ENCODE results near the gene USH2A. TPM values are rescaled to one million over a fixed set of nuclear protein-coding genes. Genes with fewer than 3 reads are reported as not detected.
A peak's percentile ranks its signal among the peaks of the same experiment; 100 is the strongest.

Gene USH2A
- total RNA-seq, 1 donor from 2014 or later = 0.04 TPM

DNA sequence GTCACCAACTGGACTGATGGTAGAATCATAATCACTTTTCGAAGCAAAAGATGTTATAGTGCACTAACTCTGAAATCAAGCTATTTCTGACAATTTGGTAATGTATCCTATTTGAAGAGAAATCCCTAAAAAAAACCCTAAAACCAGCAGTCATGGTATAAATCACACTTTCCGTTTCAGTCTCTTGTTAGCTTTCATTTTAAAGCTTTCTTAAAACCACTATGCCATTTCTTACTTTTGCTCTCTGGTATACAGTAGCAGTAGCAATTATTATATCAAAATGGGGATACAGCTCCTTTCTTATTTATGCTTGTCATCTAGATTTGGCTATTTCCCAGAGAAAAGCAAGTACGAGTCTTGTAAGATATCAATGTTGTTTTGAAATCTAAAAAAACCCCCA, 532.8 kb downstream of the USH2A start:
- H3K4me3 ChIP-seq = no peak overlapping the region
- no peaks in the 10 kb centered on the region for H3K9me3 Mint-ChIP-seq
- H3K36me3 Mint-ChIP-seq = no peaks in the 10 kb centered on the region

GRCh38 chr1:215889871-215890270, 533.4 kb downstream of the USH2A start:
- no peak overlapping the region for H3K4me2 ChIP-seq
- no peaks in the 10 kb centered on the region for H4K20me1 ChIP-seq (ENCODE audit: low read depth)
- H3K79me2 ChIP-seq (ENCODE audit: low read depth) = no peaks in the 10 kb centered on the region
- Mint-ChIP-seq H3K36me3 (no peaks in the 10 kb centered on the region), H3K27ac (no peak overlapping the region), H3K4me1 (peaks cover 10% of the 10 kb centered on the region), H3K4me3 (no peak overlapping the region), H3K9me3 (no peaks in the 10 kb centered on the region), H3K27me3 (ENCODE audit: insufficient read depth, low read depth) (no peaks in the 10 kb centered on the region)
- no peak overlapping the region for H3K9ac ChIP-seq
- no peaks in the 10 kb centered on the region for H3K9me3 ChIP-seq (ENCODE audit: low read depth)
- H3K4me3 ChIP-seq = no peak overlapping the region
- DNase-seq (ENCODE audit: low spot score) = no peak
- H3K36me3 ChIP-seq = no peaks in the 10 kb centered on the region
- no peaks in the 10 kb centered on the region for H3K27me3 ChIP-seq
- no peak overlapping the region for H3K27ac ChIP-seq
- no peak overlapping the region for H2AFZ ChIP-seq (replicated peaks)
- H3K4me1 ChIP-seq = no peaks in the 10 kb centered on the region
- TF ChIP-seq CTCF (IDR thresholded peaks at IDR 0.05) (no peak), EZH2 (IDR thresholded peaks at IDR 0.05) (no peak), EZH2phosphoT487 (IDR thresholded peaks at IDR 0.05) (no peak)
- H3F3A ChIP-seq (ENCODE audit: low read depth) = no peaks in the 10 kb centered on the region

More for the DNA sequence above, 532.8 kb downstream of the USH2A start:
- Histone ChIP-seq H2AFZ (replicated peaks) (no peak overlapping the region), H3K36me3 (no peaks in the 10 kb centered on the region), H3K9me3 (ENCODE audit: low read depth) (no peaks in the 10 kb centered on the region), H3K9ac (no peak overlapping the region), H3K79me2 (ENCODE audit: low read depth) (no peaks in the 10 kb centered on the region), H3K4me2 (no peak overlapping the region), H3K4me1 (no peaks in the 10 kb centered on the region), H3K27me3 (no peaks in the 10 kb centered on the region), H4K20me1 (ENCODE audit: low read depth) (no peaks in the 10 kb centered on the region), H3K27ac (no peak overlapping the region), H3F3A (ENCODE audit: low read depth) (no peaks in the 10 kb centered on the region)
- DNase-seq (ENCODE audit: low spot score) = no peak
- Mint-ChIP-seq H3K4me1 (peaks cover 10% of the 10 kb centered on the region), H3K4me3 (no peak overlapping the region), H3K27me3 (ENCODE audit: insufficient read depth, low read depth) (no peaks in the 10 kb centered on the region), H3K27ac (no peak overlapping the region)
- no peak for TF ChIP-seq EZH2phosphoT487 (IDR thresholded peaks at IDR 0.05)
- no peak for TF ChIP-seq CTCF (IDR thresholded peaks at IDR 0.05)
- no peak for TF ChIP-seq EZH2 (IDR thresholded peaks at IDR 0.05)

DNA sequence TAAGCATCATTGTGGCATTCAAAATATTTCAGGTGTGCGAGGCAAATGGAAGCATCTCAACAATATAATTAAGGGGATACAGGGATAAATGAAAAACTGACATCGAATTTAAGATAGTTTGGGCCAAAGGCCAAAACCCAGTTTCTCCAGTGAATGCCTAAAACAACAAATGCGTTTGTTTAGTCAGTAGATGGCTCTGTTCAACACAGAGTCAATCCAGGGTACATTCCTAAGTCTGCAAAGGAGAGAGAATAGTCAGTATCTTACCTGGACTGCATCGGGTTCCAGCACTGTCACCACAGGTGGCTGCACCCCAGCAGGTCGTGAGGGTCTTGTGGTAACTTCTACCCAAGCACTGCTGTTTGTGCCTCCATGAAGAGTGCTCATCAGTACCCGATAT, 535.1 kb downstream of the USH2A start:
- no peak overlapping the region for H3K4me3 Mint-ChIP-seq
- Histone ChIP-seq H3K79me2 (ENCODE audit: low read depth) (no peaks in the 10 kb centered on the region), H3K9ac (no peak overlapping the region), H2AFZ (replicated peaks) (no peak overlapping the region), H3K27ac (no peak overlapping the region), H3K9me3 (ENCODE audit: low read depth) (no peaks in the 10 kb centered on the region), H3K4me1 (no peaks in the 10 kb centered on the region), H3K27me3 (no peaks in the 10 kb centered on the region), H3K4me2 (no peak overlapping the region), H3K36me3 (no peaks in the 10 kb centered on the region), H3K4me3 (no peak overlapping the region), H3F3A (ENCODE audit: low read depth) (no peaks in the 10 kb centered on the region), H4K20me1 (ENCODE audit: low read depth) (no peaks in the 10 kb centered on the region)
- H3K9me3 Mint-ChIP-seq = no peaks in the 10 kb centered on the region
- H3K27me3 Mint-ChIP-seq (ENCODE audit: insufficient read depth, low read depth) = no peaks in the 10 kb centered on the region
- peaks cover 10% of the 10 kb centered on the region for H3K4me1 Mint-ChIP-seq
- H3K27ac Mint-ChIP-seq = no peak overlapping the region
- no peaks in the 10 kb centered on the region for H3K36me3 Mint-ChIP-seq
- TF ChIP-seq CTCF (IDR thresholded peaks at IDR 0.05) (peak; percentile 30), EZH2 (IDR thresholded peaks at IDR 0.05) (no peak), EZH2phosphoT487 (IDR thresholded peaks at IDR 0.05) (no peak)
- DNase-seq (ENCODE audit: low spot score) = peak; percentile 7
